SU-DHL-6 (cell line): ENCODE measurements around the gene KIAA2012.

Source experiments
- H2AFZ ChIP-seq: fragments of 200-600 bp; sonication (generic); 2 replicates; pipeline ENCODE4 v1.6.1; 2014; ENCODE audit warnings: low read depth, mild to moderate bottlenecking, moderate library complexity, mixed read lengths, antibody characterized with exemption, low read length; ENCODE audit not compliant: severe bottlenecking
- H3F3A ChIP-seq: fragments of 200-600 bp; shearing (Covaris generic); 2 replicates; pipeline ENCODE4 v1.6.0; 2016; ENCODE audit warnings: antibody characterized with exemption, mild to moderate bottlenecking; ENCODE audit not compliant: insufficient read depth
- H3K27ac ChIP-seq: fragments of 200-600 bp; sonication (generic); 2 replicates; pipeline ENCODE4 v1.5.1; 2016; ENCODE audit warnings: low read depth, mild to moderate bottlenecking, low read length, moderate library complexity, mixed read lengths
- H3K27me3 ChIP-seq: fragments of 200-600 bp; sonication (generic), shearing (Covaris generic); 2 replicates; pipeline ENCODE4 v1.6.0; 2014; ENCODE audit warnings: mild to moderate bottlenecking, low read length
- H3K36me3 ChIP-seq: fragments of 200-600 bp; sonication (generic); 2 replicates; pipeline ENCODE4 v1.6.1; 2014; ENCODE audit warnings: mild to moderate bottlenecking, low read length, mixed read lengths
- H3K4me2 ChIP-seq: fragments of 300-600, 200-600 bp; shearing (Covaris generic), sonication (generic); 2 replicates; pipeline ENCODE4 v1.6.0; 2014; ENCODE audit warnings: low read length, low read depth, mild to moderate bottlenecking; ENCODE audit not compliant: poor library complexity, severe bottlenecking
- H3K4me3 ChIP-seq: fragments of 200-600 bp; sonication (generic); 2 replicates; pipeline ENCODE4 v1.5.1; 2014; ENCODE audit warnings: antibody characterized with exemption, low read length, mild to moderate bottlenecking, mixed read lengths; ENCODE audit not compliant: insufficient read depth, poor library complexity, severe bottlenecking
- H3K79me2 ChIP-seq: fragments of 200-600 bp; sonication (generic); 2 replicates; pipeline ENCODE4 v1.6.1; 2014; ENCODE audit warnings: mild to moderate bottlenecking, low read length, moderate library complexity; ENCODE audit not compliant: insufficient read depth
- H3K9ac ChIP-seq: fragments of 200-600 bp; sonication (generic); 2 replicates; pipeline ENCODE4 v1.7.0; 2014; ENCODE audit warnings: mild to moderate bottlenecking, low read length
- H3K9me2 ChIP-seq: fragments of 200-600 bp; sonication (generic); replicated peaks from 2 replicates; pipeline ENCODE4 v1.6.1; 2014; ENCODE audit warnings: low read length; ENCODE audit not compliant: insufficient read depth
- H3K9me3 ChIP-seq: fragments of 200-600 bp; sonication (generic); 2 replicates; pipeline ENCODE4 v1.6.1; 2014; ENCODE audit warnings: low read length, mixed read lengths; ENCODE audit not compliant: insufficient read depth
- H4K20me1 ChIP-seq: fragments of 200-600 bp; sonication (generic); 2 replicates; pipeline ENCODE4 v1.6.1; 2014; ENCODE audit warnings: low read depth, mild to moderate bottlenecking, antibody characterized with exemption, low read length, moderate library complexity, mixed read lengths
- EZH2phosphoT487 ChIP-seq: fragments of 200-600 bp; sonication (generic), shearing (Covaris generic); conservative IDR thresholded peaks from 2 replicates; pipeline ENCODE4 v1.6.1; 2018; ENCODE audit warnings: mild to moderate bottlenecking, antibody characterized with exemption, low read length, moderate library complexity, mixed read lengths
- TF ChIP-seq, protein P1 (sequence below): fragments of 200-600 bp; sonication (generic); IDR thresholded peaks from one replicate; pipeline ENCODE4 v1.5.1; 2017; ENCODE audit warnings: antibody characterized with exemption, mild to moderate bottlenecking, low read length, moderate library complexity; ENCODE audit not compliant: insufficient read depth, poor library complexity, severe bottlenecking

Gene KIAA2012

DNA sequence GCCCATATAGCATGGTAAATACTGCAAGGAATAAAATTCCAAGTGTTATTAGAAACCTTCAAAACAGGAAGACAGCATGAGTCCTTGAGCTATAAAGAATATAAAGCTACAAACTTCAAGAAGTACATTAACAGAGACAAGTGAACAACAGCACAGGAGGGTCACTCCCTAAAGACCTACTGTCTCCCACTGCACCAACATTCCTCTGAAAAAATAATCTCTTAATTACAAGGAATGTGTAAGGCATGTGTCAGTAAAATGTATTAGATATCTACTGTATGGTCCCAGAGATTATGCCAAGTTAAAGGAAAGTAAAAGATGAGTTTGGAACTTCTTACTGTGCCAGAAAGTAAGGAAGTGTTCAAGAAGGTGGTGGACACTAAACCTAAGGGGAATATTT, 135.5 kb downstream of the KIAA2012 start:
- H2AFZ ChIP-seq, result no peak overlapping the region
- no peak overlapping the region for H3K27ac ChIP-seq
- no peaks in the 10 kb centered on the region for H3K27me3 ChIP-seq
- H3K9ac ChIP-seq, result no peak overlapping the region
- peaks cover 28% of the 10 kb centered on the region for H3K36me3 ChIP-seq
- H3K79me2 ChIP-seq, result peaks cover 7% of the 10 kb centered on the region; the same call in 1 of the 2 replicates
- H3F3A ChIP-seq, result peaks cover 5% of the 10 kb centered on the region; the same call in 1 of the 2 replicates
- TF ChIP-seq EZH2phosphoT487, result no peak
- TF ChIP-seq, protein P1, sequence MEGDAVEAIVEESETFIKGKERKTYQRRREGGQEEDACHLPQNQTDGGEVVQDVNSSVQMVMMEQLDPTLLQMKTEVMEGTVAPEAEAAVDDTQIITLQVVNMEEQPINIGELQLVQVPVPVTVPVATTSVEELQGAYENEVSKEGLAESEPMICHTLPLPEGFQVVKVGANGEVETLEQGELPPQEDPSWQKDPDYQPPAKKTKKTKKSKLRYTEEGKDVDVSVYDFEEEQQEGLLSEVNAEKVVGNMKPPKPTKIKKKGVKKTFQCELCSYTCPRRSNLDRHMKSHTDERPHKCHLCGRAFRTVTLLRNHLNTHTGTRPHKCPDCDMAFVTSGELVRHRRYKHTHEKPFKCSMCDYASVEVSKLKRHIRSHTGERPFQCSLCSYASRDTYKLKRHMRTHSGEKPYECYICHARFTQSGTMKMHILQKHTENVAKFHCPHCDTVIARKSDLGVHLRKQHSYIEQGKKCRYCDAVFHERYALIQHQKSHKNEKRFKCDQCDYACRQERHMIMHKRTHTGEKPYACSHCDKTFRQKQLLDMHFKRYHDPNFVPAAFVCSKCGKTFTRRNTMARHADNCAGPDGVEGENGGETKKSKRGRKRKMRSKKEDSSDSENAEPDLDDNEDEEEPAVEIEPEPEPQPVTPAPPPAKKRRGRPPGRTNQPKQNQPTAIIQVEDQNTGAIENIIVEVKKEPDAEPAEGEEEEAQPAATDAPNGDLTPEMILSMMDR, result no peak
- no peaks in the 10 kb centered on the region for H3K9me2 ChIP-seq
- H4K20me1 ChIP-seq, result peaks cover 8% of the 10 kb centered on the region; the same call in 1 of the 2 replicates
- no peak overlapping the region for H3K4me3 ChIP-seq
- no peak overlapping the region for H3K4me2 ChIP-seq
- H3K9me3 ChIP-seq, result no peaks in the 10 kb centered on the region

DNA sequence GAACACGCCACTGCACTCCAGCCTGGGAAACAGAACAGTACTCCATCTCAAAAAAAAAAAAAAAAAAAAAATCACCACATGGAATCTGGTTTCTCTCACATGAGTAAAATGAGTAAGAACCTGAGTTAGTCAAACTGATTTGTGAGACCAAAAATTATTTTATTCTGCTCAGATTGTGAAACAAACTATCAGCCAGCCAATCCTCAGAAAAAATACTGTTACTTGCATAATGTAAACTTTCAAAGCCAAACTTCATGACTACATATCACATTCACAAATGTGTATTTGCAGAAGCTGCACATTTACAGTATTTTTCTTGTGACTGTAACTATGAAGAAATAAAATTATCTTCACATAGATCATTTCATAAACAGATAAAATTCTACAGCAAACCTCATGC, 142.1 kb downstream of the KIAA2012 start:
- H4K20me1 ChIP-seq, result peaks cover 8% of the 10 kb centered on the region; the same call in 1 of the 2 replicates
- H3K27ac ChIP-seq, result no peak overlapping the region
- no peak overlapping the region for H3K9ac ChIP-seq
- no peaks in the 10 kb centered on the region for H3K27me3 ChIP-seq
- no peak overlapping the region for H3K4me2 ChIP-seq
- H3F3A ChIP-seq, result 0 out of 2 replicates have a peak, but pooled peaks cover 7% of the 10 kb centered on the region
- no peaks in the 10 kb centered on the region for H3K9me3 ChIP-seq
- no peak overlapping the region for H3K4me3 ChIP-seq
- H3K79me2 ChIP-seq, result peaks cover 38% of the 10 kb centered on the region
- TF ChIP-seq, protein P1, result no peak
- TF ChIP-seq EZH2phosphoT487, result no peak
- no peak overlapping the region for H2AFZ ChIP-seq
- no peaks in the 10 kb centered on the region for H3K9me2 ChIP-seq
- H3K36me3 ChIP-seq, result peaks cover 18% of the 10 kb centered on the region; the same call in 1 of the 2 replicates

DNA sequence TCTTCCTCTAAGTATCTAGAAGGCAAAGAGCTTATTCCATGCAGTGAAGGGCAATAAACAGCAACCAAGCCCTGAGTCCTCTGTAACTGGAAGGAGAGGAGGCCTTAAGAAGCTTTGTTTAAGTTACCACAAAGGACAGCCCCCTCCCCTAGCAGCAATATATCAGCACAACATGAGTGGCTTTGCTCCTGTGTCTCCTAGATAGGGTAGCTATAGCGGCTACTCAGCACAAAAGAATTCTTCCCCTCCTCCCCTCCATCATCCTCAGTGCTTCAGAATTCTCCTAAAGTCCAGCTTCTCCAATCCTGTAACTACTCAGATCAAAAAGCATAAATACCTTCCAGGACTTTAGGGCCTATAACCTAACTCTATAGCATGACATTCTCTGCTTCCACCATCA, 148.8 kb downstream of the KIAA2012 start:
- Histone ChIP-seq H3K27ac (no peak overlapping the region), H3K36me3 (no peaks in the 10 kb centered on the region), H3K9me3 (no peaks in the 10 kb centered on the region), H3K4me2 (no peak overlapping the region), H4K20me1 (0 out of 2 replicates have a peak, but pooled peaks cover 12% of the 10 kb centered on the region), H3K79me2 (peaks cover 84% of the 10 kb centered on the region), H3K4me3 (no peak overlapping the region), H3K9ac (no peak overlapping the region), H3K27me3 (no peaks in the 10 kb centered on the region), H3F3A (no peaks in the 10 kb centered on the region), H2AFZ (no peak overlapping the region), H3K9me2 (no peaks in the 10 kb centered on the region)
- TF ChIP-seq, protein P1, result no peak
- no peak for TF ChIP-seq EZH2phosphoT487
